GM21423 (cell line): Measurements from ENCODE around the gene NKX6-1.

Experiments
- ATAC-seq: cut with Tn5 transposase; IDR thresholded peaks from one replicate; pipeline ENCODE4 v1.9.1; 2021; ENCODE audit warnings: mild to moderate bottlenecking, moderate library complexity; ENCODE audit not compliant: unreplicated experiment

The NKX6-1 gene

DNA sequence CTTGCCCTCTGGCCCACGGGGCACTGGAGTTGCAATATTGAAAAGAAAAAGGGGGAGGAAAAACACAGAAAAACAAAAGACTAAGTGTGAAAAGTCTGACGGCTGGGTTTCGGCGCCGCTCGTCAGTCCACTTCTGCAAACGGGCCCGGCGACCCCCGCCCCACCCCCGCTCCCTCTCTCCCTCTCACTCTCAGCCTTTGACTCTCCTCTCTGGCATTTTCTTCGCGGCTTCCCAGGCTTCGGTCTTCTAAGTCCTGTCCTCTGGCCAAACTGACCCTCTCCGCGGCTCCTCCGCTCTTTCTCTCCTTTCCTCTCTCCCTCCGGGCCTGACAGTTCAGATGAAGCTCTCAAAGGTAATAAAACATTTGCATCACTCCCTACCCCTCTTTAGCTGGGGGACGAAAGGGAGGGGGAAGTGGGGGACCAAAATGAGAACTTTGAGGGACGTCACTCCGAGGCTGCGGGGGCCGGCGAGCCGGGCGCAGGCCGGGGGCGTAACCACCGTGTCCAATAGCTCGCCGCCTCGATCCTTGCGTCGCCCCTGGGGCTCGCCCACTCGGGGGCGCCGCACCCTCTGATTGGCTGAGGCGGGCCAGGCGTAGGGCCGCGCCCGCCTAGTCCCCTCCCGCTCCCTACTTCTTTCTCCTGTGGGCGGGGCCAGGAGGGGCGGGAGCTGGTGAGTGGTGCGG is at the start of gene NKX6-1:
TSS of gene NKX6-1 (minus strand) at position 358 of the 689 bp plus-strand sequence. CDS start 1,064 bp downstream, outside the sequence.
- ATAC-seq, result no peak

GRCh38 chr4:84547211-84547610 is 48.1 kb upstream of the NKX6-1 start:
- no peak for ATAC-seq

- no peak for ATAC-seq
These were observed 46.0 kb upstream of the NKX6-1 start for GRCh38 chr4:84545093-84545492.

DNA sequence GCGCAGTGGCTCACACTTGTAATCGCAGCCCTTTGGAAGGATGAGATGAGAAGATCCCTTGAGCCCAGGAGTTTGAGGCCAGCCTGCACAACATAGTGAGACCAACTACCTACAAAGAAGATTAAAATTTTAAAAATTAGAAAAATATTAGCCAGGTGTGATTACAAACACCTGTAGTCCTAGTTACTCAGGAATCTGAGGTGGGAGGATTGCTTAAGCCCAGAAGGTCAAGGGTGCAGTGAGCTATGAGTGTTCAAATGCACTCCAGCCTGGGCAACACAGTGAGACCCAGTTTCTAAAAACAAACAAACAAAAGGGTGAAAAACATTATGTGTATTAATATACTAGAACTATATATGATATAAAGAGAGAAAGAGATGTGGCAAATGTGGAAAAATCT is 36.8 kb upstream of the NKX6-1 start:
- ATAC-seq, result no peak

DNA sequence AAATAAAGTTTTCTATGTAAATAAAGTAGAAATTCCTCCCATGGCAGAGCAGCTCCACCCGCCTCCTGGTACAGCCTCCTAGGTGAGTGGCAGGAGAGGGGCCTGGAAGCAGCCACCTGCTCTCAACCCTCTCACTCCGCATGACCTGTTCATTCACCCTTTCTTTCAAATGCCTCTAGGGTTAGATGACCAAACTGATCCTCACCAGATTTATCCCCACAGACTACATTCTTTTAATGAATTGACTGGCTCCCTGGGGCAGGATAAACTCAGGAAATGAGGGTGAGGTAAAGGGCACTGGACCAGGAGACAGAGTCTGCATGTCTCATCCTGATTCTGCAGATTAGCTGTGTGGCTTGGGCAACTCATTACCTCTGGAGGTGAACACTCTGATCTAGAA is 32.6 kb upstream of the NKX6-1 start:
- ATAC-seq, result no peak

- ATAC-seq, result no peak
These were observed 31.8 kb upstream of the NKX6-1 start for GRCh38 chr4:84530871-84531270.

GRCh38 chr4:84530454-84530853 is 31.4 kb upstream of the NKX6-1 start:
- ATAC-seq, result no peak

DNA sequence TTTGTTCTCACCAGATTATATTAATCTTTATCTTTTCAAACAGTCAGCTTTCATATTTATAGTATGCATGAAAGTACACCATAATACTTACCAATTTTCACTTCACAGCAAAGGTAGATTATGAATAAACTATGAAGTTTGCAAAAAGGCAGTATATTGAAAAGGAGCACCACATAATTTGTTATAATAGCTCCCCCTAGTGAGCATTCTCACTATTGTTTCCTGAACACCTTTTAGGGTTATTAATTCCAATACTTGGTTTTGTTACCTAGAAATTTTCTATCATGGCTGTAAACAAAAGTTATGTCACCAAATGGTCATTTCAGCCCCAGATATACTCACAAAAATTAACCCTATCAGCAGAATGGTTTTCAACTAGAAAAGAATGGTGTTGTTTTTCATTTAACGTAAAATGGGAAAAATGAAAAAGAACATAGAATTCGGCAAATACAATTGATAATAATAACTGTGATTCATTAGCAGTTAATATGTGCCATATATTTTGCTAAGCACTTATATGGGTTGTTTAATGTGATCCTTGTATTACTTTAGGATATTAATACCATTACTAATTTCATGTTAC is 30.2 kb upstream of the NKX6-1 start:
- peak; percentile 58 for ATAC-seq

- ATAC-seq, result no peak
These were observed 28.3 kb upstream of the NKX6-1 start for GRCh38 chr4:84527391-84527790.

DNA sequence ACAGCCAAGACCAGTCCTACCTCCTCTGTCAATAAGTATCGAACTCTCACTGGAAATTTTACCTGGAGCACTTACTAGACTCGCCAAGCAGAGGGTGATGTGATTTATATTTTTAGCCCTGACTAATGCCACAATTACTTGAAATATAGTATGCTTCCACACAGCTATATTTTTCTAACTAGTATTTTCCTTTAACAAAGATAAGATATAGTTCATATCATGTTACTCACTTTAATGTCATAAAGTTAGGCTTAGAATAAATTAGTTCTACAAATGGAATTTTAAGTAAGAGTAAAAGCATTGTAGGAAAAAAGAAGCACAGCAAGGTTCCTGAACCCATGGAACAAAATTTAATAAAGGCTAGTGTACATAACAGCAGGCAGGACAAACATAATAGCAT is 16.0 kb upstream of the NKX6-1 start:
- no peak for ATAC-seq

DNA sequence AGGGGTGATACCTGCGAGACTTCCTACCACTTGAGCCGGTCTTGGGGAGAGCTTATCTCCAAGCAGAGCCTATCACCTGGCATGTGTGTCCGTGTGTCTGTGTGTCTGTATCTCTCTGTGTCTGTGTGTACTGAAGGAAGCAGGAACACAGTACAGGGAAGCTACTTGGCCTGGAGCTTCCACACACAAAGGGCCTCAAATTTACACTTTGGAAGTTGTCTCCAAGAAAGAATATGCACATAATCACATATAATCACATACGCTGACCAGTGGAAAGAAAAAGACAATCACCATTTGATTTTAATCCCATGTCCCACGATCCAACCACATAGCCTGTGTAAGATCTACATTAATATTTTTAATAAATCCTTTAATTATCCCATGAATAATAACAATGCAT is 13.2 kb upstream of the NKX6-1 start:
- ATAC-seq, result no peak

GRCh38 chr4:84511703-84512102 is 12.6 kb upstream of the NKX6-1 start:
- no peak for ATAC-seq

DNA sequence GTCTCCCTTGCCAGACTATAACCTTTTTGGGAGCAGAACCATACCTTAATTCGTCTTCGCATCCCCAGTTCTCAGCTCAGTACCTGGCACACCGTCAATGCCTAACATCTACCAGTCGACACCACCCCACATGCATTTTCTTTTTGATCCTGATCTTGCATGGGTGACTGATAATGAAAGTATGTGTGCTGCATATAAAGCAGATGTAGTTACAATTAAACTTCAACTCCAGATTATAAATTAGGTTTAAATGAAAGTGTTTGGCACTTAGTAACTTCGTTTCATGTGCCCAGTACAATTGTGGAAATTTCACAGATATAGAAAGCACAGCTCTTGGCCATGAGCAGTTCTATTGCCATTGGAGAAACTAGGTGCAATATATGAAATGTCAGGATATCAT is 8.8 kb upstream of the NKX6-1 start:
- ATAC-seq, result no peak

GRCh38 chr4:84504821-84505220 is 5.7 kb upstream of the NKX6-1 start:
- no peak for ATAC-seq

- peak; percentile 76 for ATAC-seq
These were observed 4.7 kb upstream of the NKX6-1 start for GRCh38 chr4:84503495-84504437.

GRCh38 chr4:84502955-84503373 is 3.9 kb upstream of the NKX6-1 start:
- ATAC-seq, result no peak

DNA sequence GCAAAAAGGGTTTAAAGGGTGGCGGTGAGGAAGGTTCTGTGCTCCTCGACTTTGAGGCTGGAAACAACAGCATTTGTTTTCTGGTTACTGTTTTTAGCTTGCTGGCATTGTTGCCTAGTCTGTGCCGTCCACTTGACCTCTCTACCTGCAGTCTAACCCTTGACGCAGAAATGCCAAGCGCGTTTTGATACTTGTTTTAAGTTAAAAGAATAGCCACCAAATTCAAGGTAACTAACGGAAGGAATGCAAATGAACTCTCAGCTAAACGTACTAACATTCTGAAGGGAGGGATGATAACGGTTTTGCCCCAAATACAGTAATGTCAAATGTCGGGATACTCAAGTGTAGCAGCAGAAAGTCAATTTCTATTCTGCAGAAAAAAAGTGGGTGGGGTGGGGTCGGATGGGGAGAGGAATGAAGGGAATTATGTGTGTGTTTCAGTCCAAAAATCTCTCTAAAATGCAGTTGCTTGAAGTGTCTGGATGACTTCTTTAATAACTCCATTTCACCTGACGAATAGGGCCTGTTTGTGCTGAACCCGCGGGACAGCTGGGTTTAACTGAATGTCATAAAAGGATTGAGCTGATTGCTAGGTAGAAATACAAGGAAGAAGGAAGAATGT is 3.4 kb upstream of the NKX6-1 start:
- ATAC-seq, result no peak

DNA sequence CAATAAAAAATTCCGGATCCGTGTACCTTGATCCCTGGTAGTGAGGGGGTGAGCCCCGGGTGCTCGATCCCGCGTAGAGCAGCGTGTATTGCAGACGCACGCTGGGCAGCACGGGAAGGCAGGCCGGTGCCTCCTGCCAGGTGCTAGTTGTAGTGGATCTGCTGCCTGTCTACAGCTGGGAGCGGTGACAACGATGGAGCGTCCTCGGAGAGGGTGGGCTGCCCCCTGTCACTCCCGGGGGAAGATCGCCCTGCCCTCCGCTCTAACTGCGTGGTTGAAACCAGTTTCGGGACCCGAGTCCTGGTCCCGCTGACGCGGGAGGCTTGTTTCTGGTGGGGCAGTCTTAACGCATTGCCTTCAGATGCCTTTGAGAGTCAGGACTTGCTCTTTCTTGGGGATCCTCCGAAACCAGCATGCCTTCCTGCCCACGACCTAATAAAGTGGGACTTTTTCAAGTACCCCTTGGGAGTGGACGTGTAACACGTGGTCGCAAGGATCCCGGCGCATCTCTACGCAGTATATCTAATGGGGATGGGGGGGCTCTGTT is 2.7 kb upstream of the NKX6-1 start:
- no peak for ATAC-seq

- ATAC-seq, result no peak
These were observed 2.1 kb upstream of the NKX6-1 start for GRCh38 chr4:84501202-84501503.

GRCh38 chr4:84500386-84501201 is 1.5 kb upstream of the NKX6-1 start:
- ATAC-seq, result no peak
